Cardiac fibroblast (primary cell): Measurements from ENCODE around the gene NAPA.

Source experiments
- DNase-seq, 2 donors: peaks; one replicate each; pipeline versions ENCODE4 v3.0.0 to v3.0.0-alpha.2; 2010; ENCODE audit warnings: low read depth in 2 of 2
- H3K4me3 ChIP-seq, 2 donors: replicated peaks in 1 of 2; 1 replicate in 1 of 2; 2 replicates in 1 of 2; pipeline ENCODE4 v1.5.1; 2011; ENCODE audit warnings: low read depth in 2 of 2, low read length in 2 of 2, mild to moderate bottlenecking in 2 of 2, moderate library complexity in 1 of 2
- TF ChIP-seq, protein P1 (sequence below): IDR thresholded peaks from one replicate; pipeline ENCODE4 v1.5.1; 2011; ENCODE audit warnings: low read depth, mild to moderate bottlenecking, low read length, inconsistent platforms

Gene NAPA

DNA sequence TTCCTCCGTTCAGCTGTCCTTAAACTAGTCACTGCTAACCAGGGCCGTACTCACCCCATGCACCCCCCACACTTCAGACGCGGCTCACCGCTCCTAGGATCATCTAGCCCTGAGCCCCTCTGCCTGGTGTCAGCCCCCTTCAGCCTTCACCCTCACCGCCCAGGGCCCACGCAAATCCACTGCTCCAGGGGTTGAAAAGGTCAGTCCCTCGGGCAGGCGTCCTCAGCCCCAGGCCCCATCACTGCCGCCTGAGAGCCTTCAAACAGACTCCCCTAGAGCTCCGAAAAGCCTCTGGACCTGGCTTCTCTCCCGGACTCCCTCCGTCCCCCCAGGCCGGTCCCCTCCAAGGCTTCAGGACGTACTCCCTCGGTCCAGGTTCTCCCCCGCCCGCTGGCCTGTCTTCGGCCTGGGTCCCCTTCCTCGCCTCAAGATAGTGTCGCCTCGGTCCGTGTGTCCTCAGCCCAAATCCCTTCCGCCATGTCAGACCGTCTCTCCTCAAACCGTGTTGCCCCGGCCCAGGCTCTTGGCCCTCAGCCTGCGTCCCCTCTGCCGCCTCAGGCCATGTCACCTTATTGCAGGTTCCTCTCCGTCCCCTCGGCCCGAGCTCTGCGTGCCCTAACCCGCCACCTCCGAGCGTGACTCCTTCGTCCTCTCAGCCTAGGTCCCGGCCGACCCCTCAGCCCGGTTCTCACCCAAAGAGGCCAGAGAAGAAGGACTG lies 553 bp downstream of the NAPA start:
- TF ChIP-seq, protein P1, sequence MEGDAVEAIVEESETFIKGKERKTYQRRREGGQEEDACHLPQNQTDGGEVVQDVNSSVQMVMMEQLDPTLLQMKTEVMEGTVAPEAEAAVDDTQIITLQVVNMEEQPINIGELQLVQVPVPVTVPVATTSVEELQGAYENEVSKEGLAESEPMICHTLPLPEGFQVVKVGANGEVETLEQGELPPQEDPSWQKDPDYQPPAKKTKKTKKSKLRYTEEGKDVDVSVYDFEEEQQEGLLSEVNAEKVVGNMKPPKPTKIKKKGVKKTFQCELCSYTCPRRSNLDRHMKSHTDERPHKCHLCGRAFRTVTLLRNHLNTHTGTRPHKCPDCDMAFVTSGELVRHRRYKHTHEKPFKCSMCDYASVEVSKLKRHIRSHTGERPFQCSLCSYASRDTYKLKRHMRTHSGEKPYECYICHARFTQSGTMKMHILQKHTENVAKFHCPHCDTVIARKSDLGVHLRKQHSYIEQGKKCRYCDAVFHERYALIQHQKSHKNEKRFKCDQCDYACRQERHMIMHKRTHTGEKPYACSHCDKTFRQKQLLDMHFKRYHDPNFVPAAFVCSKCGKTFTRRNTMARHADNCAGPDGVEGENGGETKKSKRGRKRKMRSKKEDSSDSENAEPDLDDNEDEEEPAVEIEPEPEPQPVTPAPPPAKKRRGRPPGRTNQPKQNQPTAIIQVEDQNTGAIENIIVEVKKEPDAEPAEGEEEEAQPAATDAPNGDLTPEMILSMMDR: no peak
- H3K4me3 ChIP-seq: peak overlapping the region; percentile 100
- no peak for DNase-seq

DNA sequence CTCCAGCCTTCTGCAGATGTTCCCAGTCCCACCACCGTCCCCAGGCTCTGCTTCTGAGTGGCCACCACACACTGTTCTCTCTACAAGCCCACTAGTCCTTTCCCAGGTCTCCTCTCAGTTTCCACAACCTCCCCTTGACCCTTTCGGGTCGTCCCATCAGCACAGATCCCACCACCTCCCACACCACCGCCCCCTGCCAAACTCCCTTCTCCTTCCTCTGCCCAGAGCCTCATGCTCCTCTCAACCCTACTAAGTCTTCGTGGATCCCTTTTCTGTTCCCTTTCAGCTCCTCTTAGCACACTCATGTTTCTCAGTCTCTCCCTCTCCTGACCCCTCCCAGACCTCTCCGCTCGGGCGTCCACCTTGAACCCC lies 1.9 kb downstream of the NAPA start:
- H3K4me3 ChIP-seq: peak overlapping the region; percentile 100
- TF ChIP-seq, protein P1: no peak
- DNase-seq: no peak

DNA sequence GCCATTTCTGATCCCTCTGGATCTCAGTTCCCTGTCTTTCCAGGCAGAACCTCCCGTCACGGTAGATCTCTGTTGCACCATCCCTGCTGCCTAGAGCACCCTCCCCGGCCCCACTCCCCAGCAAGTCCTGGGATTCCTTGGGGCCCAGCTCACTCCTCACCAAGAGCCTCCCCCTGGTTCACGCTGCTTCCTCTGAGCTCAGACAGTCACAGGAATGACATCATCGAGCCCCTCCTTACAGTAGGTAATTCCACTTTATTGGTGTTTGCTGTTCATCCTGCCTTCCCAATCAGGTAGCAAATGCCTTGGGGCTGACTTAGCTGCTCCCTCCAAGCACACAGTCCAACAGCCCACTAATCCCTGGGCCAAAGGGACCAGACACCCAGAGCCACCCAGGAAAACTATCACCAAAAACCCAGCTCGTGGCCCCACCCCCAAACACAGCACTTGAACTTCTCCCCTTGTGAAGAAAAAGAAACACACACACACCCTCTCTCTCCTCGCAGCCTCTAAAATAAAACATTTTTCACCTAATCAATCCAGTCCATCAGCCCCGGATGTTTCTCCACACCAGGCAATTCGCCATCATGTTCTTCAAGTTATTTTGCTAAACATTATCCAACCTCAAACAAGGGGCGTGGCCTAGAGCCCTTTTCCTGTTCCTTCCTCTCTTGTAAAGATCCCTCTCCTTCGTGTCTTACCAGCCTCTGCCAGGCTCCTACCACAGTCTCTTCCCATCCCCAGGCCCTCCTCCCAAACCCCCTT lies 2.5 kb downstream of the NAPA start:
- peak; percentile 39 to 70 for DNase-seq
- H3K4me3 ChIP-seq: peak overlapping the region; percentile 5 to 100
- TF ChIP-seq, protein P1: no peak

DNA sequence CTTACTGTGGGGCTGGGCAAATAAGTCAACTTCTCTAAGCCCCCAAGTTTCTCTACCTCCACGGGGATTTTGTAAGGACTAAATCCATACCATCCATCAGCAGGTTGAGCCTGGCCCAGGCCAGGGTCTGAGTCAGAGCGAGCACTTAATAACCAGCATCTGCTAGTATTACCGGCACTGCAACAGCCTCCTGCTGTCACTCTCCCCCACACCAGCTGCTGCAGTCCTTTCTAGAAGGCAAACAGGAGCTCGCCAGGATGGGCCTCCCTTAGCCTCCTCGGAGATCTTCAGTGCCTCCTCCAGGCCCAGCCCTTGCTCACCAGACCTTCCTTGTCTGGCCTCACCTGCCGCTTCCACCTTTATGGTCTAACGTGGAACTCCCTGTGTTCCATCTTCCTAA lies 3.2 kb downstream of the NAPA start:
- TF ChIP-seq, protein P1: no peak
- peak; percentile 37 to 52 for DNase-seq
- H3K4me3 ChIP-seq: no peak overlapping the region

DNA sequence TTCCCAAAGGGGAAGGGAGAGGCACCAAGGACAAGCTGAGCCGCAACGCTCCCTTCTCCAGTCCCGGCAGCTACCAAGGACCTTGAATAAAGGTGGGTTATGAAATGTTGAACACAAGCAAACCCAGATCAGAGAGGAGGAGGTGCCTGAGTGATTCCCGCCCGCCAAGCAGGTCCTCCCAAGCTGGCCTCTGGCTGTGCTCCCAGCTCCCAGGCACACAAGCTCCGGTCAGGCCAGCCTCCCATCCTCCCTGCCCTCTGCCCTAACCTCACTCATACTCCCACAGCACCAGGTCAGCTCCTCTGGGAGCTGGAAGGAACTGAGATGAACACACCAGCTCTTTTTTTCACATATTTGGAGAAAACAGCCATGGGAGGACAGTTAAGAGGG lies 3.7 kb downstream of the NAPA start:
- no peak overlapping the region for H3K4me3 ChIP-seq
- TF ChIP-seq, protein P1: no peak
- DNase-seq: peak in 1 of 2 donors; percentile 63

DNA sequence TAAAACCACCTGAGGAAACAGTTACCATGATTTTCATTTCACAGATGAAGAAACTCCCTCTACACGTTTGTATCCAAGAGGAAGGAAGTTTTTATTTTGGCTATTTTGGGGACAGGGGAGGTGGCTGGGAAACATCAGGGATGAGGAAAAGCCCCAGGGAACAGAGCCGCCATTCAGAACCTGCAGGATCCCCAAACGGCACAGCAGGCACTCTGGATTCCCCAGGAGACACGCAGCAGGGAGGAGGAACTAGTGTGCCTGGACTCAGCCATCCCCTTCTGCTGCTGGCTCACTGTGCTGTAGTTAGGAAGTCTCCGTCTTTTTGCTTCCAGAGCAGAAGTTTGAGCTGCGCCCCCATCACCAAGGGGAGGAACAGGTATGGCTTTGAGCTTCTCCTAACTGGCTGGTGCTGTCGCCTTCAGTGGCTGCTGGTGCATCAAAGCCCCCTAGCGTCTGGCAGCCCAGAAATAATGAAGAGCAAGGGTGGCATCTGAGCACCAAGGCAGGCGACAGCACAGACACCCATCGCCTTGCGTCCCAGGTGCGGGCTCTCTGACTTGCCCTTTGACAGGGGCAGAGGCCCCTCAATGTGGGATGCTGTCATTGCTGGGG lies 4.2 kb downstream of the NAPA start:
- no peak for DNase-seq
- TF ChIP-seq, protein P1: no peak
- H3K4me3 ChIP-seq: no peak overlapping the region
